HEK293 (cell line): ENCODE measurements around the gene PSMD13.

Source experiments
- YY2 ChIP-seq: fragments of 450-650 bp; formaldehyde crosslinking; IDR thresholded peaks from 2 replicates; pipeline ENCODE4 v1.5.1; 2016; ENCODE audit warnings: missing biosample characterization, missing genetic modification characterization
- ZNF302 ChIP-seq: fragments of 450-650 bp; formaldehyde crosslinking; IDR thresholded peaks from 2 replicates; pipeline ENCODE4 v1.5.1; 2016; ENCODE audit warnings: missing biosample characterization, missing genetic modification characterization, low read depth
- TF ChIP-seq, protein P1 (sequence below): fragments of 450-650 bp; formaldehyde crosslinking; IDR thresholded peaks from 2 replicates; pipeline ENCODE4 v1.5.1; 2016; ENCODE audit warnings: missing biosample characterization, missing genetic modification characterization

DNA sequence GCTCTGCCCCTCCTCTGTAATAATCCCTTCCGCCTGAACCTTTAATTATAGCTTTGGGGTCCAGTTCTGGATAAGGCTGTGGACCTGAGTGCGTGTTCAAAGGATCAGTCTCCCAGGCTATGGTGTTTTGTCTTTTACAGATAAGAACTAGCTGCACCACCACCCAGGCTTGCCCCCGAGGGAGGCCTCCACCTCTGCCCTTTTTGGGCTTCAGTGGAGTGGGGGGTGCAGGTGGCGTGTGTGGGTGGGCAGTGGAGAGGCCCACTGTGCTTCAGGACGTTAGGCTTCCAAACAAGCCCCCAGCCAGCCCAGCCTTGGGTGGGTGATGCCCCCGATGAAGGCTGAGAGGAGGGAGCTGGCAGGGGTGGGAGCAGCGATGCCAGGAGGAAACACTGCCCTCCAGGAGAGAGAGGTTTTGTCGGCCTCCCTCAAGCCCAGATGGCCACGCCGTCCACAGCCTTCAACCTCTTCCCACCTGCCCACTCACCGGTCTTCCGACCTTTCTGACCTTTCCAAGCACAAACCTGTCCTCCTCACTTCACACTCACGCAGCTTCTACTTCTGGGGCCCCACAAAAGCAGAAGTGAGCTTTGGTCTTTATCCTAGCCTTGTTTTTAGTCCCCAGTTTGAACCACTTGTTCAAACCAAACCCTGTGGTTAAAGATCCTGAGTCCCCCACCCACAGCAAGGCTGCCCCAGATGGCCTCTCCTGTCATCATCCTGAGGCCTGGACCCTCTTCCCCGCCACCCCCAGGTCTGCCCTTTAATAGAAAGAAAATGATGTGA, 20.4 kb downstream of the PSMD13 start:
- TF ChIP-seq YY2 (tag by site-specific recombination) (no peak), ZNF302 (tag by site-specific recombination) (no peak)
- TF ChIP-seq, protein P1, sequence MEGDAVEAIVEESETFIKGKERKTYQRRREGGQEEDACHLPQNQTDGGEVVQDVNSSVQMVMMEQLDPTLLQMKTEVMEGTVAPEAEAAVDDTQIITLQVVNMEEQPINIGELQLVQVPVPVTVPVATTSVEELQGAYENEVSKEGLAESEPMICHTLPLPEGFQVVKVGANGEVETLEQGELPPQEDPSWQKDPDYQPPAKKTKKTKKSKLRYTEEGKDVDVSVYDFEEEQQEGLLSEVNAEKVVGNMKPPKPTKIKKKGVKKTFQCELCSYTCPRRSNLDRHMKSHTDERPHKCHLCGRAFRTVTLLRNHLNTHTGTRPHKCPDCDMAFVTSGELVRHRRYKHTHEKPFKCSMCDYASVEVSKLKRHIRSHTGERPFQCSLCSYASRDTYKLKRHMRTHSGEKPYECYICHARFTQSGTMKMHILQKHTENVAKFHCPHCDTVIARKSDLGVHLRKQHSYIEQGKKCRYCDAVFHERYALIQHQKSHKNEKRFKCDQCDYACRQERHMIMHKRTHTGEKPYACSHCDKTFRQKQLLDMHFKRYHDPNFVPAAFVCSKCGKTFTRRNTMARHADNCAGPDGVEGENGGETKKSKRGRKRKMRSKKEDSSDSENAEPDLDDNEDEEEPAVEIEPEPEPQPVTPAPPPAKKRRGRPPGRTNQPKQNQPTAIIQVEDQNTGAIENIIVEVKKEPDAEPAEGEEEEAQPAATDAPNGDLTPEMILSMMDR: no peak
